ENCODE results near the gene NID1. TPM values are rescaled to one million over a fixed set of nuclear protein-coding genes. Genes with fewer than 3 reads are reported as not detected.

The NID1 gene
- total RNA-seq, 1 experiment from 2014 or later: 11.1 TPM

DNA sequence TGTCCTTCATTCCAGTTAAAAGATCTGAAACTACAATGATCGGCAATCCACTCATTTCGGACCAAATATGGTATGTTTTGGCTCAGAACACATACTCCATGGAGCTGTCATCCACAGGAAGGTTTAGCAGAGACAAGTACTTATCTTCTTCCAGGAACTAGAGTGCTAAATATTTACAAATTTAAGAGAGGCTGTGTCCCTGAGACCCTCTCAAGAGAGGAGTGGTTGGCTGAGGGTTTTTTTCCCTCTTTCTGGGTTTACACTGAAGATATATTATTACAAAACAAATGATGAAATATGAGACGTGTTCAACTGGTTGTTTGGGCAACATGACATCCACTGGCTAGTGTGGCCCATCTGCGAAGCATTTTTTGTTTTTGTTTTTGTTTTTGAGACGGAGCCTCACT, 25.9 kb upstream of the NID1 start:
- Histone ChIP-seq H3K4me2 (ENCODE audit: low read length) (peak overlapping the region; percentile 27; the same call in 1 of the 2 replicates), H3K9ac (ENCODE audit: low read length) (no peak overlapping the region), H3F3A (ENCODE audit: low read length, unreplicated experiment) (peaks cover 2% of the 10 kb centered on the region), H3K79me2 (ENCODE audit: low read length) (no peaks in the 10 kb centered on the region), H3K4me1 (ENCODE audit: insufficient read depth, low read length) (0 out of 2 replicates have a peak, but pooled peaks cover 4% of the 10 kb centered on the region), H2AFZ (ENCODE audit: low read length) (peak overlapping the region; percentile 59), H3K27me3 (ENCODE audit: low read length) (no peaks in the 10 kb centered on the region), H3K36me3 (ENCODE audit: low read depth, low read length) (no peaks in the 10 kb centered on the region), H3K4me3 (ENCODE audit: low read length) (peak overlapping the region; percentile 13; the same call in 1 of the 2 replicates), H3K27ac (ENCODE audit: low read length) (no peak overlapping the region), H3K9me3 (ENCODE audit: low read length) (no peaks in the 10 kb centered on the region), H3K9me2 (replicated peaks; ENCODE audit: low read length) (no peaks in the 10 kb centered on the region), H4K20me1 (ENCODE audit: low read length) (no peaks in the 10 kb centered on the region)
- BruUV-seq (replicated peaks): no TSS peak
- POLR2A ChIA-PET (ENCODE audit: unreplicated experiment): no interaction called here
- intact Hi-C loops (cut with micrococcal nuclease): no loop called here
- no peak; the same call in 1 of the 2 replicates for ATAC-seq
- TF ChIP-seq EZH2 (IDR thresholded peaks at IDR 0.05; ENCODE audit: low read length, unreplicated experiment): no peak
- TF ChIP-seq, protein P1, sequence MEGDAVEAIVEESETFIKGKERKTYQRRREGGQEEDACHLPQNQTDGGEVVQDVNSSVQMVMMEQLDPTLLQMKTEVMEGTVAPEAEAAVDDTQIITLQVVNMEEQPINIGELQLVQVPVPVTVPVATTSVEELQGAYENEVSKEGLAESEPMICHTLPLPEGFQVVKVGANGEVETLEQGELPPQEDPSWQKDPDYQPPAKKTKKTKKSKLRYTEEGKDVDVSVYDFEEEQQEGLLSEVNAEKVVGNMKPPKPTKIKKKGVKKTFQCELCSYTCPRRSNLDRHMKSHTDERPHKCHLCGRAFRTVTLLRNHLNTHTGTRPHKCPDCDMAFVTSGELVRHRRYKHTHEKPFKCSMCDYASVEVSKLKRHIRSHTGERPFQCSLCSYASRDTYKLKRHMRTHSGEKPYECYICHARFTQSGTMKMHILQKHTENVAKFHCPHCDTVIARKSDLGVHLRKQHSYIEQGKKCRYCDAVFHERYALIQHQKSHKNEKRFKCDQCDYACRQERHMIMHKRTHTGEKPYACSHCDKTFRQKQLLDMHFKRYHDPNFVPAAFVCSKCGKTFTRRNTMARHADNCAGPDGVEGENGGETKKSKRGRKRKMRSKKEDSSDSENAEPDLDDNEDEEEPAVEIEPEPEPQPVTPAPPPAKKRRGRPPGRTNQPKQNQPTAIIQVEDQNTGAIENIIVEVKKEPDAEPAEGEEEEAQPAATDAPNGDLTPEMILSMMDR (conservative IDR thresholded peaks at IDR 0.05; ENCODE audit: low read depth, low read length): no peak
- TF ChIP-seq EZH2phosphoT487 (IDR thresholded peaks at IDR 0.05; ENCODE audit: borderline replicate concordance, low read length): no peak
- peak; percentile 3 for DNase-seq
- CTCF ChIA-PET: no interaction called here

DNA sequence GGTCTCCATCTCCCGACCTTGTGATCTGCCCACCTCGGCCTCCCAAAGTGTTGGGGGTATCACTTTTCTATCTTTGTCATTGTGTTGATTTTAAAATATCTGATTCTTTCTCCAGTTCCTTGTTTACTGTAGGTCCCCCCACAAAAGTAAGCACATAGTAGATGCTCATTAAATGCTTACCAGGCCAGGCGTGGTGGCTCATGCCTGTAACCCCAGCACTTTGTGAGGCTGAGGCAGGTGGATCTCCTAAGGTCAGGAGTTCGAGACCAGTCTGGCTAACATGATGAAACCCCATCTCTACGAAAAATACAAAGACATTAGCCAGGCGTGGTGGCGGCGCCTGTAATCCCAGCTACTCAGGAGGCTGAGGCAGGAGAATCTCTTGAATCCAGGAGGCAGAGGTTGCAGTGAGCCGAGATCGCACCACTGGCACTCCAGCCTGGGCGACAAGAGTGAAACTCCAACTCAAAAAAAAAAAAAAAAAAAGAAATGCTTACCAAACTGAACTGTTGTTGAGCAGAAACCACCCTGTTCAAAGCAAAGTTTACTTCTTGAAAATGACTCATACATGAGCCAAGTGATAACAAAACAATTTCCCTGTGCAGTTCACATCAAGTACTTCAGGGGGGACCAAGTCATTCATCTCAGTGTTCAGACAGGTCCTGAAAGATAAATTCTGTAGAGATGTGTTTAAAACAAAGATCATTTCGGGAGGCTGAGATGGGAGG, 24.3 kb upstream of the NID1 start:
- Histone ChIP-seq H3K9me2 (replicated peaks; ENCODE audit: low read length) (no peaks in the 10 kb centered on the region), H3F3A (ENCODE audit: low read length, unreplicated experiment) (no peaks in the 10 kb centered on the region), H3K27ac (ENCODE audit: low read length) (no peak overlapping the region), H4K20me1 (ENCODE audit: low read length) (no peaks in the 10 kb centered on the region), H3K4me3 (ENCODE audit: low read length) (no peak overlapping the region), H3K27me3 (ENCODE audit: low read length) (no peaks in the 10 kb centered on the region), H3K4me2 (ENCODE audit: low read length) (no peak overlapping the region), H2AFZ (ENCODE audit: low read length) (no peak overlapping the region), H3K9me3 (ENCODE audit: low read length) (no peaks in the 10 kb centered on the region), H3K9ac (ENCODE audit: low read length) (no peak overlapping the region), H3K36me3 (ENCODE audit: low read depth, low read length) (no peaks in the 10 kb centered on the region), H3K79me2 (ENCODE audit: low read length) (no peaks in the 10 kb centered on the region), H3K4me1 (ENCODE audit: insufficient read depth, low read length) (0 out of 2 replicates have a peak, but pooled peaks cover 4% of the 10 kb centered on the region)
- BruUV-seq (replicated peaks): no TSS peak
- ATAC-seq (peak; percentile 67), DNase-seq (peak; percentile 34)
- ChIA-PET CTCF (no interaction called here), POLR2A (ENCODE audit: unreplicated experiment) (no interaction called here)
- intact Hi-C loops (cut with micrococcal nuclease): no loop called here
- TF ChIP-seq, protein P1 (conservative IDR thresholded peaks at IDR 0.05; ENCODE audit: low read depth, low read length): no peak
- TF ChIP-seq EZH2phosphoT487 (IDR thresholded peaks at IDR 0.05; ENCODE audit: borderline replicate concordance, low read length) (no peak), EZH2 (IDR thresholded peaks at IDR 0.05; ENCODE audit: low read length, unreplicated experiment) (no peak)

DNA sequence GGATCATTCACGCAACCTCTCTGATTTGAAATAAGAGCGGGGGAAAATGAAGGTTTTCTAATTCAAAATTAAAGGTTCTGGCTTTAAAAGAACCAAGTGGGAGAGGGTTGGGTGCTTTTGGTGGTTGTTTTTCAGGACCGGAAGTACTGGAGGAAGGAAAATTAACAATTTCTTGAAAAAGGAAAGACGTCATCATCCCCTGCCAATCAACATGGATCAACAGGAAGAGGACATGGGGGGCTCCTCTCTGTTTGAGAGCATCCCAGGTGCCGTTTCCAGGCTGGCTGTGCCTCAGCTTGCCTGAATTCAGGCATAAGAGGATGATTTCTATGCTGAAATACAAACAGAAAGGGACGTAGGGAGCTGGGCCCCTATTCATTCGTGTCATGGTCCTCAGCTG, 21.6 kb upstream of the NID1 start:
- no peaks in the 10 kb centered on the region for H3K9me2 ChIP-seq (replicated peaks; ENCODE audit: low read length)
- ATAC-seq (no peak), DNase-seq (no peak)
- H3K36me3 ChIP-seq (ENCODE audit: low read depth, low read length): no peaks in the 10 kb centered on the region
- H3K27me3 ChIP-seq (ENCODE audit: low read length): no peaks in the 10 kb centered on the region
- H2AFZ ChIP-seq (ENCODE audit: low read length): no peak overlapping the region
- TF ChIP-seq EZH2 (IDR thresholded peaks at IDR 0.05; ENCODE audit: low read length, unreplicated experiment) (no peak), EZH2phosphoT487 (IDR thresholded peaks at IDR 0.05; ENCODE audit: borderline replicate concordance, low read length) (no peak)
- TF ChIP-seq, protein P1 (conservative IDR thresholded peaks at IDR 0.05; ENCODE audit: low read depth, low read length): no peak
- H3K9ac ChIP-seq (ENCODE audit: low read length): no peak overlapping the region
- H3K9me3 ChIP-seq (ENCODE audit: low read length): no peaks in the 10 kb centered on the region
- intact Hi-C loops (cut with micrococcal nuclease): no loop called here
- ChIA-PET CTCF (no interaction called here), POLR2A (ENCODE audit: unreplicated experiment) (no interaction called here)
- no peak overlapping the region for H3K4me2 ChIP-seq (ENCODE audit: low read length)
- H3K4me3 ChIP-seq (ENCODE audit: low read length): no peak overlapping the region
- no peak overlapping the region for H3K27ac ChIP-seq (ENCODE audit: low read length)
- no peaks in the 10 kb centered on the region for H4K20me1 ChIP-seq (ENCODE audit: low read length)
- no peaks in the 10 kb centered on the region for H3F3A ChIP-seq (ENCODE audit: low read length, unreplicated experiment)
- 0 out of 2 replicates have a peak, but pooled peaks cover 4% of the 10 kb centered on the region for H3K4me1 ChIP-seq (ENCODE audit: insufficient read depth, low read length)
- BruUV-seq (replicated peaks): no TSS peak
- no peaks in the 10 kb centered on the region for H3K79me2 ChIP-seq (ENCODE audit: low read length)
